NCI-H2227 (cell line): ENCODE data around the gene EPHB1.

Source experiments
- DNase-seq: peaks from one replicate; lab custom pipeline; 2025; ENCODE audit not compliant: unreplicated experiment; lab: John Stamatoyannopoulos, UW

Gene EPHB1

DNA sequence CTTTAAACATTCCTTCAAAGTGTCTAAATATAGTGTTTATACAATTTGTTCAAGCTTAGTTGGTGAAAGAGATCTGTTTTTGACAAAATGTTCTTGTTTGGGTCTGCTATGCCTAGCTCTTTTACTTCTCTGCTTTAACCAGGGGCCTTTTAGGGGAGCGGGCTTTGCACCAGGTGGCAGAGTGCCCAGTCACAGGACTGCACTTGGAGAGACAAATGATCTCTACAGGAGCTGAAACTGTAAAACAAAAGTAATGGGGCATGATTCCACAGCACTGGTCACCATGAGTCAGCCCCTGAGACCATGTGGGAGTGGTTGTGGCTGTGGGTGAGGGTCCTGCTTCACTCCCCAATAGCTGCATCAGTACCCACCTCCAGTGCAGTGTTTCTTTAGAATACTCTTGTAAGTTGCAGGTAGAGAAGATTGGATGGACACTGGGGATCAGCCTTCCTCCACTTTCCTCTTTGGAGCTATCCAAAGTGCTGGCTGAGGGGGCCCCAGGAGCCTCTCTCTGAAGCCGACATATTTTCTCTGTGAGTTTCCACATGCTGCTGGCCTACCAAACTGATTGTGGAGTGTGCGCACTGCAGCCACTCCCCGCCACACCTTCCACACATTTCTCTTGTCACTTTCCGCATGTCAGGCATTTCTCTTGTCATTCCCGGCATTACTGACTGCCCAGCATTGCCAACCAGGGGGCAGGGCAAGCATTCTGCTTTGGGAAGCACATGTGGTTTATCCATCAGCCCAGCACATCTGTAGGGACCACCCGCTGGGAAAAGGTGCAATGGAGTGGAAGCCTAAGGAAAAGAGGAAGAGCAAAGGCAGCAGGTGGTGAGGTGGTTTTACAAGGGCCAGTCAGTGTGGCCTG, 110.0 kb downstream of the EPHB1 start:
- no peak for DNase-seq

DNA sequence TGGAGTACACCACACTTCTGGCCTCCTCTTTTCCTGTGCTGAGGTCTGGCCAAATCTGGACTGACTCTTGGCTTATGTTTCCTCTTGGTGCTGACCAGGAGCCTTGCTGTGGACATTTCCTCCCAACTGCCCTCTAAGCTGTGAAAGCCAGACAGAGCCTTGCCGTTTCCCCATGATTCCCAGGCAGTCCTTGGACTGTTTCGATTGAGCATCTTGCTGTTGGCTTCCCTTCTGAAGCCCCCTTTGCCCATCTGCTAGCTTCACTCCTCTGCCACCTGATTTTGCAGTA, 110.5 kb downstream of the EPHB1 start:
- no peak for DNase-seq

DNA sequence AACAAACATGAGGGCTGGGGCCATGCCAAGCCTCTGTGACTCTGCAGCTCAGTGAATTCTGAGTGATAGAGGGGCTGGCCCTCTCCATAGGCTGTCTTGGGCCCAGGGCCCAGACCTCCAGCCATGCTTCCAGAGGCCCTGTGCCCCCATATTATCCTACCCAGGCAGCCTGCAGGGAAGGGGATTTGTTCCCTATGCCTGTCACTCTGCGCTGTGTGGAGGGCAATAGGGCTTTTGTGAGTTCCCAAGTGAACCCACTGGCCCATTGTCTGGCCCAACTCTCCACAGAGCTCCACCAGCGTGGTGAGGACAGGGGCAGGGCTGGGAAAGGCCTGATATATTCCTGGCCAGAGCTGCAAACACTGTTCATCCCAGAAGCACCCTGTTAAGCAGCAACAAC, 113.2 kb downstream of the EPHB1 start:
- DNase-seq, result no peak

DNA sequence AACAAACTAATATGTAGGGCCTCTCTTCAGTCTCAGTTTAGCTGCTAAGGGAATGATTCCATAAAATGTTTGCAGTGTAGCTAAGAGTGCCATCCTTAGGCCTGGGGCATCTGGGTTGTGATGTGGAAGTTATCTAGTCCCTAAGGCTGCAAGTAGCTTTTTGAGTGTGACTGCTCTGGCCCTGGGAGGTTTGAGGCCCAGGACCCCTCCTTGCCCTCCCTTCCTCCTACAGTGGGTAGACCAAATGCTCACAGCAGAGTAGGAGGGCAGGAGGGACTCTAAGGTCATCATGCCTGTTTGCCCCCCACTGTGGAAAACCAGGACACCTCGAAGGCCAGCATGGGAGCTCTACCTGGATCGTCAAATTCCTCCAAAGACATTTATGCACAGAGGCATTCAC, 115.0 kb downstream of the EPHB1 start:
- no peak for DNase-seq

DNA sequence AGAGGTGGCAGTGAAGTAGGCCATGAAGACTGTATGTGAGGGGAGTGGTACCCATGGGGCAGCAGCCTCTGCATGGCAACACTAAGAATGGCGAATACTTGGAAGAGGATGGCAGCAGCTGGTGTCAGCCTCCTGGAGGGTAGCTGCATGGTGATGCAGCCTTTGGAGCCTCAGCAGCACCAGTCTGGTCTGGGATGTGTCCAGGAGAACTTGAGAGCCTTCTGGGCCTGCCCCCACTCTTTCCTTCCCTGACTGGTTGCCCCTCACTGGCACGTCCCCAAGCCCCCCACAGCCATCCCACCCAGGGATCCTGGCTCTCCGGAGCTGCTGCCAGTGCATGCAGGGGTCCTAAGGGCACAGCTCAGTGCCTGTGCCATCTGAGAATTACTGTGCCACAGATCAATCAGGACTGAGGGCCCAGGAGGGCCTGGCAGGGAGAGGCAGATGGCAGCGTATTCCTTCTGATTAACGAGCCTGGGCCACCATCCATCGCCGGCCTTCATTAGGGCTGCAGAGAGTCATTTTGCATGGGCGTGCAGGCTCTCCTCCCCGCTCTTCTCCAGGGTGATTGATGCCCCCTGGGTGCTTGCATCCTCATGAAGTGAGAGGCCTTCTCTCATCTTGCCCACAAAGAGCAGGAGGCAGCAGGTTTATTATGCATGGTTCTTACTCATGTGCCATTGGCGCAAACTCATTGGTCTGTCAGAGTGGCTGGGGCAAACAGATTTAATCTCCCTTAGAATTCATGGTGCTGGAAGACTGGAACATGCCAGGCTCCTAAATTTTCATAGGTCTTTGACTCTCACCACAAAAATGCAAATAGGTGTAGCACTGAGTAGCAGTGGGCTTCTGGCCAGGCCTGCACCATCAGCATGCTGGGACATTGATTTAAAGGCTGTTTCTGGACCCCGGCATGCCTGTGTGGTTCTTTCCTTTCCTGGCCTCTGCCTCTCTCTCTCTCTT, 116.8 kb downstream of the EPHB1 start:
- DNase-seq, result no peak

DNA sequence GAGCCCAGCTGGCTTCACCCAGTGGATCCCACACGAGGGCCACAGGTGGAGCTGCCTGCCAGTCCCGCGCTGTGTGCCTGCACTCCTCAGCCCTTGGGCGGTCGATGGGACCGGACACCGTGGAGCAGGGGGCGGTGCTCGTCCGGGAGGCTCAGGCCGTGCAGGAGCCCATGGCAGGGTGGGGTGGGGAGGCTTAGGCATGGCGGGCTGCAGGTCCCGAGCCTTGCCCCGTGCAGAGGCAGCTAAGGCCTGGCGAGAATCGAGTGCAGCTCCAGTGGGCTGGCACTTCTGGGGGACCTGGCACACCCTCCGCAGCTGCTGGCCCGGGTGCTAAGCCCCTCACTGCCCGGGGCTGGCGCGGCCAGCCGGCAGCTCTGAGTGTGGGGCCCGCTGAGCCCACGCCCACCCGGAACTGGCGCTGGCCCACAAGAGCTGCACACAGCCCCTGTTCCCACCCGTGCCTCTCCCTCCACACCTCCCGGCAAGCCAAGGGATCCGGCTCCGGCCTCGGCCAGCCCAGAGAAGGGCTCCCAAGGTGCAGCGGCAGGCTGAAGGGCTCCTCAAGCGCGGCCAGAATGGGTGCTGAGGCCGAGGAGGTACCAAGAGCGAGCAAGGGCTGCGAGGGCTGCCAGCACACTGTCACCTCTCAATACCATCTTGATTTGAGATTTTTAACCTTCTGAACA, 121.4 kb downstream of the EPHB1 start:
- DNase-seq, result no peak

DNA sequence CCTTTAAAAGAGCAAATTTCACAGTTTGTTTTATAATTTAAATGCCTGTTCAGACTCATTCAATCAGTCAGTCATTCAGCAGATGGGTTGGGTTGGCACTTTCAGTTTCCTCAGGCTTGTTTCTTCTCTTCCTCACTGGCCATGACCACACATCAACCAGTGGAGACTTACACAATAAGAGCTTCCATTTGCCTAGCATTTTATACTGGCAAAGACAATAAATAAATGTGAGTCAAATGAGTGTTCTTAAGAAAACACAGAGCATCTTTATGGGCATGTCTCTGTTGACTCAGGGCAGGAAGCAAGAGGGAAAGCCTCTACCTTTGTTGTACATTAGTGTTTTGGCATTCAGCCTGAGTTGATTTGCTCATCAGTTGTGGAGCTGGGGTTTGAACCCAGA, 122.6 kb downstream of the EPHB1 start:
- DNase-seq, result no peak

DNA sequence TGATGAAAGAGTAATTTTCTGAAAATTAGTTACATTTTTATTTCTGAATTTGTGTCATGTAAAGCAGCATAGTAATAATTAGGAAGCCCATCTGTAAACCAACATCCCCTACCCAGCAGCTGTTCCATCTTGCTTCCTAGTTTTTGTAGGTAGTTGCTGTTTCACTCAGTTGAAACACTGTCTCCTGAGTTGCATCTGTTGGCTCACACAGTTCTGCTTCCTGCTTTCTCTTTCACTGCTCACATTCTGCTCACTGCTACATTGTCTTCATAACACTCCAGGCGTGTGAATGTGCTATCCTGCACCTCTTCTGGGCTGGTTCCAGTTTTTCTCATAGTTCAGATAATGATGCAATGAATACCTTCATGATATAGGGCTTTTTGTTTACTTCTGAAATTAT, 123.4 kb downstream of the EPHB1 start:
- DNase-seq, result no peak

DNA sequence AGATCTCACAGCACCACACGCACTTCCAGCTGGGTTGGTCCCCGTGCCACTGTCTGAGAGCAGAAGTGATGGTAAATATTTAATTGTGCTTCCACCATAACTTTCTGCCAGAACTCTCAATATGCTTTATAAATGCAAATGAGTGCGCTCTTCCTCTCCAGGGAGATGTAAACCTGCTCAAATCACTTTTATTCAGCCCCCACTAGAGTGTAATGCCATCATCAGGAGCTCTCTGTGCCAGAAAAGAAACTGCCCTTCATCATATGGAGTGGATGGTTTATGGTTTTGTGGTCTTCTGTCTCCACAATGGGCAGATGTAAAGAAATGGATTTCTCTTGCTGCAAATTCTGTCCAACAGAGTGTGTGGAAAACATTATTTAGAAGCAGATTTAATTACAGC, 127.0 kb downstream of the EPHB1 start:
- DNase-seq, result no peak

DNA sequence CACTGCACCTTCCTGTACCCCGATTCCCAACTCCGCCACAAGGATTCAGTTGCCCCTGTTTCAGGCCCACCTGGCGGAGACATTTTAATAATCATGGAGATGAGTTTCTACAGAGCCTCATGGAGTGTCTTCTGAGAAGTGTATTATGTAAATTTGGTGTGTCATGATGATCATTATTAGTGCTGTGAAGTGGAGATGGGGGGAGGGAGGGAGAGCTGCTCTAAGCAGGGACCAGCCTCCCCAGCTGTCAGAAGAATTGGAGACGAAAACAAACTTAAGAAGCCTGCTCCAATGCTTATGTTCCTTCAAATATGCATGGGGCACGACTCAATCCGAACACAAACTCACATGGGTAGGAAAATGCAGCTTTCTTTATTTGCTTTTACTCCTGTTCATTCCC, 127.8 kb downstream of the EPHB1 start:
- DNase-seq, result no peak

DNA sequence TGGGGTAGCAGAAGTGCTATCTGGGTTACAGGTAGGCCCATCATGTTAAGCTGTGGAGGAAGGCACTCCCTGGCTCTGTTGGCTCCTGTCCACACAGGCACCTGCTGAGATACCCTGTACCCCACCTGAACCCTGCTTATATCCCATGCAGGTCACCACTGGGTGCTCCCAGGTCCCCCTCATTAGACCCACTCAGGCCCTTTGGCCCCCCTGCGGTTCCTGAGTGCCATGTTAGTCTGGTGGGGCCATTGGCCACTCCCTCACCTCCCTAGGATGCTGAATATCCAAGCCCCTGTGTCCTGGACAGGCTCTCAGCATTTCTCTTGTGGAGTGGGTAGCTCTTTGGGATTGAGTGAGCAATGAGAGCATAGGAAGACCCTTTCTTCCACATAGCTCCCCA, 128.2 kb downstream of the EPHB1 start:
- no peak for DNase-seq

DNA sequence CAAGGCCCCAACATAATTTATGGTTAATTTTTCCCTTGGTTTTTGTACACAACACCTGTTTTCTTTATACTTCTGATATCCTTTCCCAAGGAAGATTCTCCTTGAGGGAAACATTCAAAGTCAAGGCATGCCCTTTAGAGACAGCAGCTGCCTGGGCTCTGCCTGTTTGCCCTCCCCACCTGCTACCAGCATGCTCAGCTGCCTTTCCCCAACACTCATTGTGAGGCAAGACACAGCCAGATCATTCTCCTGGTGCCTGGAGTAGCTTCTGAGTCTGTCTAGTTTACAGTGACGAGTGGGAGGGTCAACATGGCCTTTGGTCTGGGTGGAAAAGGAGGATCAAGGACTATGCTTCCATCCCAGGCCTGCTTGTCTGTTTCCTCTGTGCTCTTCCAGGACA, 132.5 kb downstream of the EPHB1 start:
- no peak for DNase-seq

DNA sequence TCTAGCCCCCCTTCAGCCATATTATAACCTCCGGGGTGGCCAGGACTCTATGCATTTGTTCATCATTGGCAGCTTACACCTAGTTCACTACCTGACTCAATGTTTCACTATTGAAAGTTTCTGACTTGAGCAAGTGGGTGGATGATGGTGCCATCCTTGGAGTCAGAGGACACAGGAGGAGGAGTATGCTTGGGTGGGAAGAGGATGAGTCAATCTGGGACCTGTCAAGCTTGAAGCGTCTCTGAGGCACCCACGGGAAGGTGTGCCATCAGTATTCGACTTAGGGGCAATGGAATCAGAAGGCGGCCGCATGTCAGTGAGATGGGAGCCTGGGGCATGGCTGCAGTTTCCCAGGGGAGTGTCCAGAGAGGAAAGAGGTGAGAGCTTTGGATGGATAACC, 133.3 kb downstream of the EPHB1 start:
- DNase-seq, result no peak

DNA sequence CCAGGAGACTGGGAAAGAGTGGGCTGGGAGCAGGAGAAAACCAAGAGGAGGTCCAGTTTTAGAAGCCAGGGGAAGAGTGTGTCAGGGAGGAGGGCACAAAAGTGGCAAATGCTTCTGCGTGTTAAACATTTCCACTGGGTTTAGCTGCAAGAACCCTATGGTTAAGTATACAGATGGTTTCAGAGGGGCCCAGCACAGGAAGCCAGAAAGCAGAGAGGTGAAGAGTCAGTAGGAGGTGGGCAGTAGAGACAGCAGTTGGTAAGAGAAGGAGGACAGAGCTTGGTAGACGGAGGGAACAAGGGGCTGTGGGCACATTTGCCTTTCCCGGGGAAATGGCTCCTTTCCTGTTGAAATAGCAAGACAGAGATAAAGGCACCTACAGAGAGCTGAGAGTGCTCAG, 133.8 kb downstream of the EPHB1 start:
- no peak for DNase-seq

DNA sequence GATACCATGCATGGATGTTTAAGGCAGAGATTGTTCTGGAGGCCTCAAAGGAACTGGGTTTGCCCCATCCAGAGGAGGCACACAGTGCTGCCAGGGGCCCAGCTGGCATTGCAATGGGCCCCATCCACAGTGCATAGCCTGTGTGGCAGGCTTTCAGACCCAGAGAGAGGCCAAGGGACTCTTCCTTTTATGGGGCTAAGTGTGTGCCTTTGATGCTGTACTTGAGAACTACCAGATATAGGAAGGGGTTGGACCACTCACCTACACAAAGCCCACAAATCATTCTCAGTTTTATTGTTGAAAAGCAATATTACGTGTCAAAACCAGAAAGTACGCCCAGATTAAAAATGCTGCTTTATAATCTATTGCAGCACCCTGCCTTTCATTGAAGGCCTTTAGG, 134.9 kb downstream of the EPHB1 start:
- no peak for DNase-seq

DNA sequence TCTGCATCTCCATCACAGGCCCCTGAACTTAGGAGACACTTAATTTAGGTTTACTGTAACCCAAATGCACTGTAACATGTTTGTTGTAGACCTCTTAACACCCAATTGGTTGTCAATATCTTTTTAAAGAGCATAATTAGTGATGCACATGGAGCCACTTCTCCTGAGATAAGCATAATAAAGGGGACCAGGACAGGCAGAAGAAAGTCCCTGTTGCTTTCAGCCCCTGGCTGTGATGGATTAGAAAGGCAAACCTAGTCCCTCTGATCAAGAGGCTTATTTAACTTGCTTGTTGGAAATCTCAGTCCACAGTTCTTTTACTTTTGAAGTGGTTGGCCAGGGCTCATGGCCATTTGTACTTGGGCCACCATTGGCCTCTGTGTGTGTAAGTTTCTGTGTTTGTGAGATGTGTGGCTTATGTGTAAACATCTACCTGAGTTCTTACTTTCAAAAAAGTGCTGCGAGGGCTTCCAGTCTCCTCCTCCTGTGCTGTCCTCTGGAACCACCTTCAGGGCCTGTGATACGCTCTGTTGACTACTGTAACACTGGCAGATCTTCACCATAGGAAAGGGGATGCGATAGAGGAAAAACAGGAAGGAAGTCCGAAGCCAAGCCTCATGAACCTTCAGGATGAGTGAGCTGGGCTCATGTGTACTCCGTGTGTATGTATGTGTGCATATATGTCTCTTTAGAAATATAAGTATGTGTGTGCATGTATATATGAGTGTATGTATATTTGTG, 136.2 kb downstream of the EPHB1 start:
- no peak for DNase-seq

DNA sequence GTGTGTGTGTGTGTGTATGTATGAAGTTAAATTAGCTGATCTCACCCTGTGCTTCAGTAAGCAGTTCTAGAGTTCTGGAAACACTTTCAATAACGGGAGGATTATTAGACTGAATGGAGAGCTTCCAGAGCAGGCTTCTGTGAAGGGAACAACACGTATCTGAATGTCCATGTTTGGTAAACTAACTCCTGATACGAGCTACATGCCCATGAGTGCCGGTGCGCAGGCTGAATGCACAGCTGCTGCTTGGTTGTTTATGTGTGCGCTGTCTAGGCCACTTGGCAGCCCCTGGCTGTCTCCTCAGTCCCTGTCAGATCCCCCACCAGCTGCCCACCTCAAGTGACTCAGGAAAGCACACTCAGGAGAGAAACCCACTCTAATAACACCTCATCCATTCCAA, 137.0 kb downstream of the EPHB1 start:
- no peak for DNase-seq

DNA sequence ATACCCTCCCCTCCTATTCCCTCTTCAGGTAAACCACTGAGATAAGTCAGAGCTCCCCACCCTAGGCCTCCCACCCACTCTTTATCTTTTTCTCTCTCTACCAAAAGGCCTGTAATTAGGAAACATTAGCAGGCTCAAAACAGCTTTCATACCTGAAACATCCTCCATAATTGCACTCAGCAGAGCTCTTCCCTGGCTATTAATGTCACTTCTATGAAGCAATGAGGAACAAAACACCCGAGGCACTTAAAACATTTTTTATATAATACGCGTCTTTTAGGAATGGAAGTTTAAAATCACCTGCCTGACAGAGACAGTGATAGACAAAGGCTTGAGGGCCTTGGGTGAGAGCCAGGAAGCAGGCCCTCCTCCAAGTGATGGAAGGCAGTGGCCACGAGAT, 138.9 kb downstream of the EPHB1 start:
- DNase-seq, result peak; percentile 83

DNA sequence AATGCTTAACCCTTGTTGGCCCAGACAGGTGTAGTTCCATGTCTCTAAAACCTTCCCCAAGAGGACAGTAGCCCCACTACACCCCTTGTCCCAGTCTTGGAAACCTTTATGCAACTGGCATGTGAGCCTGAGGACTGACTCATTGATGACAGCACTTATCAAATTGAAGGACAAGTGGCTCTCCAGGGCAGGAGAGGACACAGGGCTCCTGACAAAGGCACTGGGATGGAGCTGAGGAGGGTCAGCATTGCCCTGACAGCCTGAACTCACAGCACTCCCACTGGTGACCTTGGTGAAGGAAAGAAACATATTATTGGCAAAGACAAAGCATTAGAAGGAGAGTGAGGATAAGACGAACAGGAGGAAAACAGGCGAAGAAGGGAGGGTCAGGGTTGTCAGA, 139.9 kb downstream of the EPHB1 start:
- DNase-seq, result no peak

DNA sequence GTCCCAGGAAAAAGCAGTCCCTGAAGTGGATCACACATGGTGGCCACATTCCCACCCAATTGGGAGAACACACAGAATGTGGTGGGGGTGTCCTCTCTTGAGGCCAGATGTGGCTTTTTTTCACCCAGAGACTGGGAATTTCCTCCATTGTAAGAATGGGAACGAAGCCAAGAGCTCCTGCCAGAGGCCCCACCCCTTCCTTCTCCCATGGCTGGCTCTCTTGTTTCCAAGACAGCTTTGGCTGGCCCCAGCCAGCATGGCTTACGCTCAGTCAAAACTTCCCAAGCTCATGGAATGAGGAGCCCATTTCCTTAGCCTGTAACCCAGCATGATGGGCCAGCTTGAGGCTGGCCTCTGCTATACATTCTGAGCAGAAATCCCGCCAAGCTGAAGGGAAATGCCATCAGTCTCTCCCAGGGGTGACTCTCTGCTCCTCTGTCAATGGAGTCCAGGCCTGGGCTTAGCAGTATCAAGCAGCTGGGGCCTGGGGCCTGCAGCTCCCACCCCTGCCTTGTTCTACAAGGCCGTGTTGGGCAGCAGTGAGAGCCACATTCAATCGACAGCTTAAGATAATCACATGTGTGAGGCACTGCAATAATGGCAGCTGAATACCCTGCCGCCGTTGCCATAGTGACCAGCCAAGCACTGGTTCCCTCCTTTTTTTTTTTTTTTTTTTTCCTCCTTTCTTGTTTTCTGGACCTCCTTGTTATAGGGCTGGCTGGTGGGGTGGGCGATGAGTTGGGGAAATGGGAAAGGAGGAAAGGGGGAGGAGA, 142.4 kb downstream of the EPHB1 start:
- DNase-seq, result peak; percentile 88
